VCaP (cell line): ENCODE data around the gene ZNF462.

Source experiments
- H3K27ac ChIP-seq: fragments of 450-650 bp; 2 replicates; pipeline ENCODE4 v1.5.1; 2017
- CTCF ChIP-seq: fragments of 450-650 bp; conservative IDR thresholded peaks from 2 replicates; pipeline ENCODE4 v1.5.1; 2017; ENCODE audit warnings: mild to moderate bottlenecking, moderate library complexity

The ZNF462 gene

DNA sequence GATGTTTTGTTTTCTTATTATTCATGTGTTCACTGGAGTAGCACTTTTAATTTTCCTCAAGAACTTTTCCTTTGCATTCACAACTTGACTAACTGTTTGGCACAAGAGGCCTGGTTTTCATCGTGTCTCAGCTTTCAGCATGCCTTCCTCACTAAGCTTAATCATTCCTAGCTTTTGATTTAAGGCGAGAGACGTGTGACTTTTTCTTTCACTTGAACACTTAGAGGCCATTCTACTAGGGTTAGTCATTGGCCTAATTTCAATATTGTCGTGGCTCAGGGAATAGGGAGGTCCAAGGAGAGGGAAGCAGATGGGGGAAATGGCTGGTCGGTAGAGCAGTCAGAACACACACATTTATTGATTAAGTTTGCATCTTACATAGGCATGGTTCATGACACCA, 94.0 kb downstream of the ZNF462 start:
- no peak for TF ChIP-seq CTCF
- no peak overlapping the region for H3K27ac ChIP-seq

DNA sequence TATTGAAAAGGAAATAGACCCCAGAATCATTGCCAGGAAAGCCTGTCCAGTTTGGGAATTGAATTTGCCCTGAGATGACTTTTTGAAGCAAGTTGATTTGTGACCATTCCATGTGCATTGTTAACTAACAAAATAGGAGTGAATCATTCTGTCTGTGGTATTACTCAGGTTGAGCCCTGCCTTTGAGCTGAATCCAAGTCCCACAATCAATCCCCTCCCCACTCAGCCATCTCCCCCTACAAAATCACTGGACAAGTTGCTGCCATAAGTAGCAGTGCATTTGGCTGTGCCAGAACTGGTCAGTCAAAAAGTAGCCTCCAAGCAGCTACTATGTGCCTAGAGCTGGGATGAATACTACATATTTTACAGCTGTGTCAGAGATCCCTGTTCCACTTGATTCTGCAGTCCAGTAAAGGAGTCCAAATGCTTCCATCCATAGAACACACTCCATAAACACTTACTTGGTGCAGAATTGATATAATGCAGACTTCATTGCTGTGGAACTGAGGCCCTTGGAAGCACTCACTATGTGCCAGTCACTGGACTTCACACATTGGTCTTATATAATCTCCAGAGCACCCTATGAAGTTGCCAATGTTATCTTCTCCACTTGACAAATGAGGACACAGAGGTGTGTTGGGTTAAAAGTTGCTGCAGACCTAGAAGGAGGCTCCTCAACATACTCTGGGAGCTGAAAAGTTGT, 96.1 kb downstream of the ZNF462 start:
- TF ChIP-seq CTCF, result no peak

DNA sequence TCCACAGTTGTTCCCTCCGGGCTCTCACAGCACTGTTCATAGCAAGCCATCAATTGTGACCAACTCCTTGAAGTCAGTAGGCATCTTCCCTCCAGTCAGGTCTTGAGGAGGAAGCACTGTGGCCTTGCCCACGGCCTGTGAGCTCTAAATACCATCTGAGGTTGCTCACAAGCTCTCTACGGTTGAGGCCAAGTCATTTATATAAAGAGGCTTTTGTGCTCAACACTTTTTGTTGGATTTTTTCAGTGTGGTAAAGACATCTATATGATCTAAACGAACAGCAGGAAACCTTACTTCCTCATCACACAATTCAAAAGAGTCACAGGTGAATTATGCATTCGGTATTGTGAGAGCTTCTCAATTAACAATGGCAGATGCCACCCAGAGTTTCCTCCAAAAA, 97.3 kb downstream of the ZNF462 start:
- no peak overlapping the region for H3K27ac ChIP-seq
- no peak for TF ChIP-seq CTCF

More for the DNA sequence above, 96.1 kb downstream of the ZNF462 start:
- no peak overlapping the region for H3K27ac ChIP-seq

DNA sequence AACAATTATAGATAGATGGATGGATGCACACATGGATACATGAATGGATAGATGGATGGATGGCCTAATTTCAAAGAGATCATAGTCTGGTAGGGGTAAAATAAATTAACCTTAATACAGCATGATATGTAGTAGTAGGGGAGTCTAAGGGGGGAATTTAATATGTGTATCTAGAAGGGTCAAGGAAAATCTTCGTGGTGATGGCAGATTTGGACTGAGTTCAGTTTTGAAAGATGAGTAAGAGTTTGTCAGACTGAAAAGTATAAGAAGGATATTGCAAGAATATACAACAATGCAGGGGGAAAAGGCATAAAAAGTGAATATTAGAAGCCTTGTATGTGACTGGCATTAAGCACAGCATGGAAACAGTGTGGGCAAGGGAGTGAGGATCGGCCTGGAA, 98.7 kb downstream of the ZNF462 start:
- no peak for TF ChIP-seq CTCF
- H3K27ac ChIP-seq, result no peak overlapping the region; the same call in 1 of the 2 replicates

DNA sequence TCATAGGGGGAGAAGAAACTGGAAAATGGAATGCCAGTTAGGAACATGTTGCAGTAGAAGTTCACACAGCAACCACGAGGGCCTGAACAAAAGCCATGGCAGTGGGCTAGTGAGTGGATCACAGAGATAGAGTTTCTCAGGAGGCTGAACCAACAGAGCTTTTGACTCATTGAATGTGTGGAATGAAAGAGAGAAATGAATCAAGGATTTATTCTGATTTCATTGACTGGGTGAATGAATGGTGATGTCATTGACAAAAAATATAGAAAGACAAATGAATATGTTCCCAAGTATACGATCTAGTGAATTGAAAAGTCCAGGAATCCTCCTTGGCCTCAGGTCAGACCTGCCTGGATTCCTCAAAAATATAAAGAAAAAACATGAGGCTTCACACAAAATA, 99.2 kb downstream of the ZNF462 start:
- H3K27ac ChIP-seq, result no peak overlapping the region; the same call in 1 of the 2 replicates
- TF ChIP-seq CTCF, result no peak

DNA sequence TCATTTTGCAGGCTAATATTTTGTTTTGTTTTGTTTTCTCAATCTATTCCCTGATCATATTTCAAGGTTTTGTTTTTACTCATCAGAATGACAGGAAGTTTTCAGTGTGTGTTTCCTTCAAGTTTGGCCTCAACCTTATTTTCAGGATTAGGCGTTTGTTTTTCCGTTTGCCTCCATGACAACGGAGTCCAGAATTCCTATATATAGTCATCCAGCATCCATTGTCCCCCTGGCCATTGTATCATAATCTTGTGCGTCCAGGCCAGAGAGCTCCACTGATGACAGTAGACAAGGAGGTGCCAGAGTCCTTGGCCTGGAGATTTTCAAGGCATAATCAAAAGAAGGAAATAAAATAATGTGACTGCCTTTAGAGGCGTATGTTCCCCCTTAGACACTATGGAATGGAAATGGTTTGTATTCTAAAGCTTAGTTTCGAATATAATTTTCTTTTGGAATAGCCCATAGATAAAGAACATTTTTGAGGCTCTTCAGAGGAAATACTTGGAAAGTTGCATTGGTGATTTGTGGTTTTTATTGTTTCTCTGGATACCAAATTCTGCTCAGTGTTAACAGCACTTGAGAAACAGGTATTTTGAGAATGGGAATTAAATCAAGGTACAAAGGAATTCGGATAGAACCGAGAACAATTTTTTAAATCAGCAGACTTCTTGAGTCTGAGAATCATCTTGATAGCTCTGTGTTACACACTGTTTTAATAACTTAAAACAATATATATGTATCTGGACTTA, 99.8 kb downstream of the ZNF462 start:
- H3K27ac ChIP-seq, result peak overlapping the region; percentile 73
- TF ChIP-seq CTCF, result no peak

DNA sequence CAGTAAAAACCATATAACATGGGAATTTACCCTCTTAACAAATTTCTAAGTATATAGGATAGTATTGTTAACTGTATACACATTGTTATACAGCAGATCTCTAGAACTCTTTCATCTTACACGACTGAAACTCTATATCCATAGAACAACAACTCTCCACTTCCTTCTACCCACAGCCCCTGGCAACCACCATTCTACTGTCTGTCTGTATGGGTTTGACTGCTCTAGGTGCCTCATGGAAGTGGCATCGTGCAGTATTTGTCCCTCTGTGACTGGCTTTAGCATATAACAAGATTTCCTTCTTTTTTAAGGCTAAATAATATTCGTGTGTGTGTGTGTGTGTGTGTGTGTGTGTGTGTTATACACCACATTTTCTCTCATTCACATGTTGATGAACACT, 100.7 kb downstream of the ZNF462 start:
- TF ChIP-seq CTCF, result no peak

More for the DNA sequence above, 100.7 kb downstream of the ZNF462 start:
- peak overlapping the region; percentile 73 for H3K27ac ChIP-seq
